OCI-LY1 (cell line): ENCODE data around the gene RAI1.
A peak's percentile ranks its signal among the peaks of the same experiment; 100 is the strongest.

Source experiments
- H2AFZ ChIP-seq: fragments of 200-600 bp; sonication (generic), shearing (Covaris generic); 2 replicates; pipeline ENCODE4 v1.6.0; 2014; ENCODE audit warnings: antibody characterized with exemption, mild to moderate bottlenecking, low read length
- H3F3A ChIP-seq: fragments of 200-600 bp; sonication (generic), shearing (Covaris generic); 2 replicates; pipeline ENCODE4 v1.6.0; 2014; ENCODE audit warnings: mild to moderate bottlenecking, antibody characterized with exemption, low read length, moderate library complexity; ENCODE audit not compliant: insufficient read depth
- H3K27ac ChIP-seq: fragments of 200-600 bp; sonication (generic); 2 replicates; pipeline ENCODE4 v1.5.1; 2014; ENCODE audit warnings: low read length, mixed run types, mild to moderate bottlenecking, low read depth; ENCODE audit not compliant: poor library complexity, severe bottlenecking
- H3K27me3 ChIP-seq: fragments of 200-600 bp; sonication (generic); 2 replicates; pipeline ENCODE4 v1.6.0; 2014; ENCODE audit warnings: antibody characterized with exemption, mild to moderate bottlenecking, low read length, moderate library complexity; ENCODE audit not compliant: insufficient read depth
- H3K36me3 ChIP-seq: fragments of 200-600 bp; sonication (generic); 2 replicates; pipeline ENCODE4 v1.6.1; 2014; ENCODE audit warnings: mild to moderate bottlenecking, antibody characterized with exemption, low read length, moderate library complexity, mixed read lengths; ENCODE audit not compliant: insufficient read depth
- H3K4me1 ChIP-seq: fragments of 200-600 bp; sonication (generic); 2 replicates; pipeline ENCODE4 v1.5.1; 2014; ENCODE audit warnings: mild to moderate bottlenecking, low read length, moderate library complexity; ENCODE audit not compliant: insufficient read depth, severe bottlenecking
- H3K4me2 ChIP-seq: fragments of 200-600 bp; sonication (generic), shearing (Covaris generic); 2 replicates; pipeline ENCODE4 v1.6.1; 2014; ENCODE audit warnings: low read length
- H3K4me3 ChIP-seq: fragments of 200-600 bp; sonication (generic); 2 replicates; pipeline ENCODE4 v1.5.1; 2014; ENCODE audit warnings: low read length, low read depth, mild to moderate bottlenecking, mixed read lengths; ENCODE audit not compliant: poor library complexity, severe bottlenecking
- H3K79me2 ChIP-seq: fragments of 200-600 bp; shearing (Covaris generic); 2 replicates; pipeline ENCODE4 v1.6.1; 2016; ENCODE audit warnings: mixed run types, low read length, mixed read lengths; ENCODE audit not compliant: insufficient read depth
- H3K9ac ChIP-seq: fragments of 200-600 bp; sonication (generic), shearing (Covaris generic); 2 replicates; pipeline ENCODE4 v1.6.1; 2014; ENCODE audit warnings: mild to moderate bottlenecking, low read length, mixed read lengths
- H3K9me2 ChIP-seq: fragments of 200-600 bp; sonication (generic), shearing (Covaris generic); 2 replicates; pipeline ENCODE4 v1.6.1; 2014; ENCODE audit warnings: low read depth, mild to moderate bottlenecking, low read length, mixed read lengths
- H3K9me3 ChIP-seq: fragments of 200-600 bp; shearing (Covaris generic); 2 replicates; pipeline ENCODE4 v1.6.1; 2014; ENCODE audit warnings: low read length, mixed read lengths
- H4K20me1 ChIP-seq: fragments of 200-600 bp; sonication (generic), shearing (Covaris generic); 2 replicates; pipeline ENCODE4 v1.6.0; 2016; ENCODE audit warnings: mild to moderate bottlenecking, low read length; ENCODE audit not compliant: insufficient read depth
- EZH2 ChIP-seq: fragments of 200-600 bp; sonication (generic), shearing (Covaris generic); IDR thresholded peaks from 2 replicates; pipeline ENCODE4 v1.8.0; 2017; ENCODE audit warnings: borderline replicate concordance, mixed run types, mild to moderate bottlenecking, antibody characterized with exemption, low read length, moderate library complexity, mixed read lengths
- TF ChIP-seq, protein P1 (sequence below): fragments of 200-600 bp; sonication (generic), shearing (Covaris generic); IDR thresholded peaks from 2 replicates; pipeline ENCODE4 v1.5.1; 2017; ENCODE audit warnings: mild to moderate bottlenecking, antibody characterized with exemption, low read length, moderate library complexity, mixed read lengths

The RAI1 gene

GRCh38 chr17:17810895-17811248 is 129.6 kb downstream of the RAI1 start:
- TF ChIP-seq, protein P1, sequence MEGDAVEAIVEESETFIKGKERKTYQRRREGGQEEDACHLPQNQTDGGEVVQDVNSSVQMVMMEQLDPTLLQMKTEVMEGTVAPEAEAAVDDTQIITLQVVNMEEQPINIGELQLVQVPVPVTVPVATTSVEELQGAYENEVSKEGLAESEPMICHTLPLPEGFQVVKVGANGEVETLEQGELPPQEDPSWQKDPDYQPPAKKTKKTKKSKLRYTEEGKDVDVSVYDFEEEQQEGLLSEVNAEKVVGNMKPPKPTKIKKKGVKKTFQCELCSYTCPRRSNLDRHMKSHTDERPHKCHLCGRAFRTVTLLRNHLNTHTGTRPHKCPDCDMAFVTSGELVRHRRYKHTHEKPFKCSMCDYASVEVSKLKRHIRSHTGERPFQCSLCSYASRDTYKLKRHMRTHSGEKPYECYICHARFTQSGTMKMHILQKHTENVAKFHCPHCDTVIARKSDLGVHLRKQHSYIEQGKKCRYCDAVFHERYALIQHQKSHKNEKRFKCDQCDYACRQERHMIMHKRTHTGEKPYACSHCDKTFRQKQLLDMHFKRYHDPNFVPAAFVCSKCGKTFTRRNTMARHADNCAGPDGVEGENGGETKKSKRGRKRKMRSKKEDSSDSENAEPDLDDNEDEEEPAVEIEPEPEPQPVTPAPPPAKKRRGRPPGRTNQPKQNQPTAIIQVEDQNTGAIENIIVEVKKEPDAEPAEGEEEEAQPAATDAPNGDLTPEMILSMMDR, result no peak
- no peak for TF ChIP-seq EZH2
- H3K4me2 ChIP-seq, result no peak overlapping the region
- H3K9me3 ChIP-seq, result no peaks in the 10 kb centered on the region
- peaks cover 52% of the 10 kb centered on the region for H3K36me3 ChIP-seq
- no peak overlapping the region for H3K9ac ChIP-seq
- no peak overlapping the region for H3K4me3 ChIP-seq
- no peaks in the 10 kb centered on the region for H3K9me2 ChIP-seq
- H4K20me1 ChIP-seq, result no peaks in the 10 kb centered on the region
- no peak overlapping the region for H2AFZ ChIP-seq
- no peaks in the 10 kb centered on the region for H3F3A ChIP-seq
- H3K27me3 ChIP-seq, result peaks cover 5% of the 10 kb centered on the region; the same call in 1 of the 2 replicates
- H3K27ac ChIP-seq, result no peak overlapping the region
- H3K4me1 ChIP-seq, result peaks cover 4% of the 10 kb centered on the region
- no peaks in the 10 kb centered on the region for H3K79me2 ChIP-seq

DNA sequence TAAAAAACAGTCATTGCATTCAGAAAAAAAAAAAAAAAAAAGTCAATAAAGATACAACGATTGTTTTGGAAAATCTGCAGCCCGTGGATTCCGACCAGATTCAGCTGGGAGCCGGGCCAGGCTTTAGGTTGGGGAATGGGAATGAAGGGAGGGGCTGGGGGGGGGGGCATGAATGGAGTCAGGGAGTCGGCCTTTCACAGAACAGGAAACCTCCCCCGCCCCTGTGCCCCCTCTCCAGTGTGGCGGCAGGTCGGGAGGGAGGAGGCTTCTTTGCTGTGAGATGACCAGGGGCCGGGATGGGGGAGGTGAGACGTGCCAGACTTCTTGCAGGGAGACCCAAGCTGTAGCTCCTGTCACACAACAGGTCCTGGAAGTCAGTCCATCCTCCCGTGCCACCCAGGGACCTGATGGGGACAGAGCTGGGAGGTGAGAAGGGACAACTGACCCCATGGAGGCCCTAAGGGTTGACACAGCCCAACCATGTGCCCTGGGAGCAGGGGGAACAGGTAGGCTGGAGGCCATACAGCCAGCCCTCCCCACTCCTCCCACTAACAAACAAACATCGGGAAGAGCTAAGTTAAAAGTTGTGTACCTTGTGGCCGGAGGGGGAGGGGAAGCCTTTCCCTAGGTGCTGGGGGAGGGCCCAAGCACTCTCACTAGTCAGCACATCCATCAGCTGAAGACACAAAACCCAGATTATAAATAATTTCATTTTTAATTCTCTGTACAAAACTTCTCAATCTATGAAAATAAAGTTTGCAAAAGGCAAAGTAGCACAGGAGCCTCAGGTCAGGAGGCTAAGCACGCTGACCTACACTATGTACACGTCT is 130.3 kb downstream of the RAI1 start:
- H3K27me3 ChIP-seq, result peaks cover 2% of the 10 kb centered on the region; the same call in 1 of the 2 replicates
- no peaks in the 10 kb centered on the region for H4K20me1 ChIP-seq
- H3K9me2 ChIP-seq, result no peaks in the 10 kb centered on the region
- no peak overlapping the region for H3K9ac ChIP-seq
- no peak overlapping the region for H3K27ac ChIP-seq
- H3K4me1 ChIP-seq, result peaks cover 4% of the 10 kb centered on the region
- no peak overlapping the region for H2AFZ ChIP-seq
- H3K79me2 ChIP-seq, result no peaks in the 10 kb centered on the region
- peaks cover 56% of the 10 kb centered on the region for H3K36me3 ChIP-seq
- no peaks in the 10 kb centered on the region for H3K9me3 ChIP-seq
- TF ChIP-seq EZH2, result no peak
- TF ChIP-seq, protein P1, result no peak
- no peak overlapping the region for H3K4me2 ChIP-seq
- no peak overlapping the region for H3K4me3 ChIP-seq
- H3F3A ChIP-seq, result no peaks in the 10 kb centered on the region

DNA sequence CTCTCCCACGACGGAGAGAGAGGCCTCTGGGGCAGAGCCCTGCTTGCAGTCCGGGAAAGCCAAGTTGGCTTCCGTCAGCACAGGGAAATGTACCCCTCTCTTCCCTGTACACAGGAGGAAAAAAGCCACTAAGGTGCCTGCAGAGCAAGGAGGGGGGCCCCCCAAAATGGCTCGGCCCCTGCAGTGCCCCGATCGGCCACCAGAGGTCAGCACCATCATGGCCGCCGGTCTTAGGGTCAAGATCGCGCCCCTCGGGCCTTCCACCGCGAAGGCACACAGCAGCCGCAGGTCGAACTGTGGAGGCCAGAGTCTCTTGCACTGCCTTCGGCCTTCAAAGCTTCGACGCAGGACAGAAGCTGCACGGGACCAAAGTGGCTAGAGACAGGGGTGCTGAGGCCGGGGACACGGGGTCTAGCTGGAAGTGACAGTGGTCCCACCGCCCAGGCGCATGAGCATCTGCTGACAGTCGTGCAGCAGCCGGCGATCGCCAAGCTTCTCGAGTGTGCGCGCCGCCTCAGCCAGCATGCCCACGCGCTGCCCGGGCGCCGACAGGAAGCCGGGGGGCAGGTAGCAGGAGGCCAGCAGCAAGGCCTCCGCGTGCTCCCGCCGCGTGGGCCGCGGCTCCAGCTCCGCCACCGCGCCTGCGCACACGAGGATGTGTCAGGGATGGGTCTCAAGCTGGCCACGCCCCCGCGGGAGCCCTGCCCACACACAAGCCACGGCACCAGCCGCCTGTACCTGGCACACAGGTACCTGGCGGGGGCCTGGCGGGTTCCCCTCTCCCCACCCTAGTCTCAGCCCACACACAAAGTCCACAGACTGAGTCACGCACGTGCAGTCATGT is 131.2 kb downstream of the RAI1 start:
- Histone ChIP-seq H3K9me3 (no peaks in the 10 kb centered on the region), H3K4me2 (no peak overlapping the region), H4K20me1 (no peaks in the 10 kb centered on the region), H3F3A (no peaks in the 10 kb centered on the region), H2AFZ (no peak overlapping the region), H3K4me1 (peaks cover 4% of the 10 kb centered on the region), H3K27ac (no peak overlapping the region), H3K36me3 (peaks cover 64% of the 10 kb centered on the region), H3K9ac (no peak overlapping the region), H3K79me2 (no peaks in the 10 kb centered on the region), H3K4me3 (no peak overlapping the region), H3K9me2 (no peaks in the 10 kb centered on the region), H3K27me3 (no peaks in the 10 kb centered on the region)
- TF ChIP-seq EZH2, result no peak
- TF ChIP-seq, protein P1, result peak; percentile 97
